HG03039 (cell line): ENCODE data around the gene GRIN3A.
"Not testable (repeated sequence)": the region's sequence is repeated elsewhere in the genome, so short reads cannot be mapped to it uniquely, and the experiment has no call there.

Experiments
- ATAC-seq: cut with Tn5 transposase; IDR thresholded peaks from one replicate; pipeline ENCODE4 v1.9.1; 2021; ENCODE audit warnings: mild to moderate bottlenecking, moderate library complexity; ENCODE audit not compliant: unreplicated experiment

The GRIN3A gene

GRCh38 chr9:101738566-101739183 is at the start of gene GRIN3A:
Gene GRIN3A (minus strand): TSS chr9:101738647. CDS start chr9:101737979, 668 bp downstream.
- ATAC-seq, result no peak

GRCh38 chr9:101787891-101788290 is 49.4 kb upstream of the GRIN3A start:
- no peak for ATAC-seq

- no peak for ATAC-seq
These were observed 39.9 kb upstream of the GRIN3A start for GRCh38 chr9:101778332-101778731.

- no peak for ATAC-seq
These were observed 26.0 kb upstream of the GRIN3A start for GRCh38 chr9:101764472-101764871.

GRCh38 chr9:101758304-101758930 is 20.0 kb upstream of the GRIN3A start:
- no peak for ATAC-seq

- no peak for ATAC-seq
These were observed 15.3 kb upstream of the GRIN3A start for GRCh38 chr9:101753716-101754115.

- no peak for ATAC-seq
These were observed 13.4 kb upstream of the GRIN3A start for GRCh38 chr9:101751895-101752294.

GRCh38 chr9:101739311-101739710 is 864 bp upstream of the GRIN3A start:
- no peak for ATAC-seq

- no peak for ATAC-seq
These were observed 512 bp downstream of the GRIN3A start for GRCh38 chr9:101737705-101738565.

- ATAC-seq, result no peak
These were observed 1.2 kb downstream of the GRIN3A start for GRCh38 chr9:101737165-101737704.

- no peak for ATAC-seq
These were observed 1.7 kb downstream of the GRIN3A start for GRCh38 chr9:101736717-101737116.

- ATAC-seq, result no peak
These were observed 7.0 kb downstream of the GRIN3A start for GRCh38 chr9:101731429-101731828.

GRCh38 chr9:101727612-101728524 is 10.6 kb downstream of the GRIN3A start:
- ATAC-seq, result peak; percentile 94

GRCh38 chr9:101724271-101724670 is 14.2 kb downstream of the GRIN3A start:
- ATAC-seq, result not testable (repeated sequence)

GRCh38 chr9:101718192-101718591 is 20.3 kb downstream of the GRIN3A start:
- no peak for ATAC-seq

- no peak for ATAC-seq
These were observed 21.8 kb downstream of the GRIN3A start for GRCh38 chr9:101716629-101717028.

GRCh38 chr9:101711330-101711941 is 27.0 kb downstream of the GRIN3A start:
- peak; percentile 78 for ATAC-seq

- ATAC-seq, result no peak
These were observed 29.6 kb downstream of the GRIN3A start for GRCh38 chr9:101708855-101709254.

GRCh38 chr9:101707721-101708120 is 30.7 kb downstream of the GRIN3A start:
- ATAC-seq, result no peak

GRCh38 chr9:101706997-101707396 is 31.4 kb downstream of the GRIN3A start:
- no peak for ATAC-seq
